Breast epithelium (tissue), 4 donors: ENCODE data around the gene FRMD3. TPM values are rescaled to one million over a fixed set of nuclear protein-coding genes. Genes with fewer than 3 reads are reported as not detected.

Experiments used
- DNase-seq, 2 donors: peaks; one replicate each; pipeline ENCODE4 v3.0.0-alpha.2; 2019; ENCODE audit warnings: low spot score in 2 of 2
- H3K27ac ChIP-seq, 2 donors: fragments of 200-600 bp; sonication (generic) in 1 of 2; one replicate each; pipeline ENCODE4 v1.5.1; 2016 to 2019; ENCODE audit warnings: mild to moderate bottlenecking in 1 of 2
- H3K27me3 ChIP-seq, 2 donors: fragments of 200-600 bp; sonication (generic) in 1 of 2; one replicate each; pipeline versions ENCODE4 v1.5.1 to v1.6.0; 2017 to 2019; ENCODE audit warnings: control low read depth in 1 of 2, mild to moderate bottlenecking in 1 of 2
- H3K36me3 ChIP-seq: fragments of 200-600 bp; one replicate; pipeline ENCODE4 v1.5.1; 2019
- H3K4me1 ChIP-seq, 2 donors: fragments of 200-600 bp; sonication (generic); one replicate each; pipeline ENCODE4 v1.5.1; 2016 to 2019; ENCODE audit warnings: control low read depth in 1 of 2
- H3K4me3 ChIP-seq, 3 donors: fragments of 200-600 bp; sonication (generic); 1 replicate in 2 of 3; 2 replicates in 1 of 3; pipeline ENCODE4 v1.5.1; 2016 to 2019; ENCODE audit warnings: mild to moderate bottlenecking in 3 of 3, moderate library complexity in 2 of 3
- H3K9me3 ChIP-seq, 2 donors: fragments of 200-600 bp; sonication (generic) in 1 of 2; one replicate each; pipeline ENCODE4 v1.5.1; 2016 to 2019; ENCODE audit warnings: control low read depth in 1 of 2
- CTCF ChIP-seq, 3 donors: fragments of 450-650 bp; IDR thresholded peaks; one replicate each; pipeline ENCODE4 v1.5.1; 2016 to 2017; ENCODE audit warnings: antibody characterized with exemption in 3 of 3, mild to moderate bottlenecking in 3 of 3, moderate library complexity in 3 of 3
- POLR2A ChIP-seq: fragments of 450-650 bp; IDR thresholded peaks from one replicate; pipeline ENCODE4 v1.6.1; 2016; ENCODE audit warnings: antibody characterized with exemption, mild to moderate bottlenecking, moderate library complexity
- POLR2AphosphoS5 ChIP-seq, 3 donors: sonication (generic); formaldehyde crosslinking; IDR thresholded peaks; one replicate each; pipeline ENCODE4 v1.6.1; 2017; ENCODE audit warnings: antibody characterized with exemption in 3 of 3
- intact Hi-C: fragments of 100-400 bp; cut with DNase I; formaldehyde crosslinking; loops from one replicate; pipeline ENCODE4 v1.15.1; 2023; ENCODE audit warnings: low total_unique reads
- total RNA-seq, 3 donors: library from RNA; depleted of rRNA; stranded (reverse); fragments of >200 nt; gene quantifications; one replicate each; pipeline ENCODE4 v1.1.0, GENCODE V29; 2016

Gene FRMD3
- total RNA-seq: 10 to 100 TPM in 2 of 3 donors, 1 to 10 TPM in 1; 6.3 to 14.1 (median 14.1) TPM

- intact Hi-C loops: no loop called here
- peak; percentile 27 to 67 for DNase-seq
- Histone ChIP-seq H3K4me3 (peak within 1 kb of the TSS; percentile 56 to 85 (median 61)), H3K4me1 (peaks cover 5 to 6% of the 10 kb centered on the region in 2 donors), H3K9me3 (no peaks in the 10 kb centered on the region), H3K27me3 (peaks cover 0 to 9% of the 10 kb centered on the region in 2 donors), H3K27ac (peak within 1 kb of the TSS; percentile 11 to 75), H3K36me3 (no peaks in the 10 kb centered on the region)
- TF ChIP-seq POLR2A: no peak
- peak in 1 of 3 donors; percentile 24 for TF ChIP-seq POLR2AphosphoS5 (IDR thresholded peaks at IDR 0.05)
- peak; percentile 9 to 63 (median 49) for TF ChIP-seq CTCF (IDR thresholded peaks at IDR 0.05)
Measured at GRCh38 chr9:83538172-83538889, at the start of gene FRMD3. Gene FRMD3, minus strand, starts transcription at chr9:83538401. Its CDS starts 170 bp downstream, at chr9:83538231.

GRCh38 chr9:83584995-83585394 is 46.8 kb upstream of the FRMD3 start:
- H3K27ac ChIP-seq: no peak overlapping the region
- TF ChIP-seq POLR2AphosphoS5 (IDR thresholded peaks at IDR 0.05): no peak
- no peak for TF ChIP-seq POLR2A
- no peak for TF ChIP-seq CTCF (IDR thresholded peaks at IDR 0.05)
- H3K27me3 ChIP-seq: no peaks in the 10 kb centered on the region
- no peaks in the 10 kb centered on the region for H3K9me3 ChIP-seq
- no peak for DNase-seq
- H3K36me3 ChIP-seq: no peaks in the 10 kb centered on the region
- no peaks in the 10 kb centered on the region for H3K4me1 ChIP-seq
- no peak overlapping the region for H3K4me3 ChIP-seq
- intact Hi-C loops: no loop called here

GRCh38 chr9:83583151-83584014 is 45.2 kb upstream of the FRMD3 start:
- Histone ChIP-seq H3K27me3 (no peaks in the 10 kb centered on the region), H3K27ac (no peak overlapping the region), H3K4me1 (no peaks in the 10 kb centered on the region), H3K36me3 (no peaks in the 10 kb centered on the region), H3K4me3 (no peak overlapping the region), H3K9me3 (peaks cover 0 to 7% of the 10 kb centered on the region in 2 donors)
- intact Hi-C loops: no loop called here
- peak; percentile 49 to 75 (median 57) for TF ChIP-seq CTCF (IDR thresholded peaks at IDR 0.05)
- TF ChIP-seq POLR2A: no peak
- TF ChIP-seq POLR2AphosphoS5 (IDR thresholded peaks at IDR 0.05): no peak
- DNase-seq: peak in 1 of 2 donors; percentile 21

- H3K27ac ChIP-seq: no peak overlapping the region
- intact Hi-C loops: no loop called here
- no peaks in the 10 kb centered on the region for H3K4me1 ChIP-seq
- no peak for TF ChIP-seq CTCF (IDR thresholded peaks at IDR 0.05)
- no peak for DNase-seq
- no peak overlapping the region for H3K4me3 ChIP-seq
- H3K36me3 ChIP-seq: no peaks in the 10 kb centered on the region
- H3K9me3 ChIP-seq: peaks cover 0 to 7% of the 10 kb centered on the region in 2 donors
- H3K27me3 ChIP-seq: no peaks in the 10 kb centered on the region
Measured at GRCh38 chr9:83582029-83582428, 43.8 kb upstream of the FRMD3 start.

- intact Hi-C loops: no loop called here
- Histone ChIP-seq H3K4me3 (no peak overlapping the region), H3K9me3 (peaks cover 0 to 7% of the 10 kb centered on the region in 2 donors), H3K27me3 (no peaks in the 10 kb centered on the region), H3K36me3 (no peaks in the 10 kb centered on the region), H3K4me1 (no peaks in the 10 kb centered on the region), H3K27ac (no peak overlapping the region)
- DNase-seq: no peak
- no peak for TF ChIP-seq POLR2A
- TF ChIP-seq CTCF (IDR thresholded peaks at IDR 0.05): no peak
- TF ChIP-seq POLR2AphosphoS5 (IDR thresholded peaks at IDR 0.05): no peak
Measured at GRCh38 chr9:83574482-83574881, 36.3 kb upstream of the FRMD3 start.
